ENCODE results near the gene LIN7B. TPM values are rescaled to one million over a fixed set of nuclear protein-coding genes. Genes with fewer than 3 reads are reported as not detected.

Gene LIN7B
- total and polyA plus RNA-seq, 2 of the 13 experiments (the other 11 are each of a cell fraction or from before 2014, with no cell fraction given) = 5.3 to 7.6 TPM

- no peaks in the 10 kb centered on the region for H3K27me3 ChIP-seq (ENCODE audit: control insufficient read depth in 1 of 2, insufficient read depth in 2 of 2, low read length in 2 of 2)
- peaks cover 3 to 5% of the 10 kb centered on the region in 2 experiments; a peak in 2 of 5 replicates for H3K36me3 ChIP-seq (replicated peaks in 1 of 2; ENCODE audit: control insufficient read depth in 1 of 2, insufficient read depth in 2 of 2, low read length in 2 of 2)
- no peaks in the 10 kb centered on the region for H3K79me2 ChIP-seq (ENCODE audit: insufficient read depth, low read length)
- WGBS (ENCODE audit: low lambda C conversion rate) = 95% methylated on average over 5 of the region's 5 CpGs
- DNase-seq (ENCODE audit: low spot score) = no peak
- H3K27ac ChIP-seq (ENCODE audit: extremely low read length, insufficient read depth, low read length) = no peak overlapping the region
- no peak overlapping the region for H3K4me3 ChIP-seq (replicated peaks in 1 of 3; ENCODE audit: insufficient read depth in 1 of 3, low read depth in 2 of 3, low read length in 3 of 3)
- no peaks in the 10 kb centered on the region for H3K4me1 ChIP-seq (ENCODE audit: insufficient read depth, low read length)
- no peaks in the 10 kb centered on the region for H4K20me1 ChIP-seq (ENCODE audit: insufficient read depth, low read length)
- no peak for ATAC-seq
- intact Hi-C loops (cut with micrococcal nuclease; ENCODE audit: unreplicated experiment) (no loop called here), in situ Hi-C loops (cut with HindIII; ENCODE audit: extremely low pct_ligation_motif_present, low pct_unique_long_range_greater_than_20kb) (no loop called here)
- BruUV-seq (replicated peaks) = no TSS peak
- H3K9me3 ChIP-seq (ENCODE audit: low read length) = no peaks in the 10 kb centered on the region
- TF ChIP-seq DMTF1 (CRISPR knock-in tag; IDR thresholded peaks at IDR 0.05) (no peak), CBX2 (IDR thresholded peaks at IDR 0.05; ENCODE audit: low read depth, low read length) (no peak), CBX2 (CRISPR knock-in tag; IDR thresholded peaks at IDR 0.05; ENCODE audit: low read depth) (no peak), TEAD2 (CRISPR knock-in tag; IDR thresholded peaks at IDR 0.05) (no peak), ELF4 (CRISPR knock-in tag; IDR thresholded peaks at IDR 0.05; ENCODE audit: borderline replicate concordance) (no peak), NKX3-1 (CRISPR knock-in tag; IDR thresholded peaks at IDR 0.05) (no peak), U2AF2 (IDR thresholded peaks at IDR 0.05; ENCODE audit: low read depth, low read length) (no peak), ZFYVE20 (CRISPR knock-in tag; IDR thresholded peaks at IDR 0.05; ENCODE audit: borderline replicate concordance, low read depth) (no peak), ZC3H4 (CRISPR knock-in tag; IDR thresholded peaks at IDR 0.05; ENCODE audit: borderline replicate concordance) (no peak), ZNF556 (CRISPR knock-in tag; IDR thresholded peaks at IDR 0.05; ENCODE audit: borderline replicate concordance) (no peak), EEA1 (CRISPR knock-in tag; IDR thresholded peaks at IDR 0.05; ENCODE audit: borderline replicate concordance) (no peak), ZNF17 (CRISPR knock-in tag; IDR thresholded peaks at IDR 0.05) (no peak), SIN3A (IDR thresholded peaks at IDR 0.05; ENCODE audit: borderline replicate concordance, low read depth, low read length) (no peak)
- TF ChIP-seq, protein P1, sequence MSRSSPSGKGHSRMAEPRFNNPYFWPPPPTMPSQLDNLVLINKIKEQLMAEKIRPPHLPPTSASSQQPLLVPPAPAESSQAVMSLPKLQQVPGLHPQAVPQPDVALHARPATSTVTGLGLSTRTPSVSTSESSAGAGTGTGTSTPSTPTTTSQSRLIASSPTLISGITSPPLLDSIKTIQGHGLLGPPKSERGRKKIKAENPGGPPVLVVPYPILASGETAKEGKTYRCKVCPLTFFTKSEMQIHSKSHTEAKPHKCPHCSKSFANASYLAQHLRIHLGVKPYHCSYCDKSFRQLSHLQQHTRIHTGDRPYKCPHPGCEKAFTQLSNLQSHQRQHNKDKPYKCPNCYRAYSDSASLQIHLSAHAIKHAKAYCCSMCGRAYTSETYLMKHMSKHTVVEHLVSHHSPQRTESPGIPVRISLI (CRISPR knock-in tag; IDR thresholded peaks at IDR 0.05; ENCODE audit: borderline replicate concordance) = no peak
- TF ChIP-seq, protein P2, sequence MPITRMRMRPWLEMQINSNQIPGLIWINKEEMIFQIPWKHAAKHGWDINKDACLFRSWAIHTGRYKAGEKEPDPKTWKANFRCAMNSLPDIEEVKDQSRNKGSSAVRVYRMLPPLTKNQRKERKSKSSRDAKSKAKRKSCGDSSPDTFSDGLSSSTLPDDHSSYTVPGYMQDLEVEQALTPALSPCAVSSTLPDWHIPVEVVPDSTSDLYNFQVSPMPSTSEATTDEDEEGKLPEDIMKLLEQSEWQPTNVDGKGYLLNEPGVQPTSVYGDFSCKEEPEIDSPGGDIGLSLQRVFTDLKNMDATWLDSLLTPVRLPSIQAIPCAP (CRISPR knock-in tag; IDR thresholded peaks at IDR 0.05; ENCODE audit: low read depth) = no peak
- H3K9ac ChIP-seq (ENCODE audit: insufficient read depth, low read depth, low read length) = no peak overlapping the region
- no peak for FAIRE-seq
- ChIA-PET POLR2A (no interaction called here), CTCF (ENCODE audit: low intra/inter-chr PET ratio, low total read pairs) (no interaction called here)
- H2AFZ ChIP-seq (ENCODE audit: low read length) = no peak overlapping the region
- no peak overlapping the region for H3K4me2 ChIP-seq (ENCODE audit: low read depth, low read length)
Observed at GRCh38 chr19:49135686-49136085, 21.5 kb downstream of the LIN7B start.

Data from HepG2 (cell line).